Calu3 (cell line): ENCODE results near the gene BDH1. TPM values are rescaled to one million over a fixed set of nuclear protein-coding genes. Genes with fewer than 3 reads are reported as not detected.
"Not testable (repeated sequence)": the region's sequence is repeated elsewhere in the genome, so short reads cannot be mapped to it uniquely, and the experiment has no call there.

ENCODE experiments used
- BruUV-seq: library from RNA; stranded (reverse); fragments of 400-500 nt; replicated peaks from 2 replicates; lab custom pipeline; 2021; lab: Mats Ljungman, UMichigan
- CTCF ChIA-PET: fragments of 300-600 bp; sonication (Branson Sonifier 250); formaldehyde crosslinking; loops from one replicate; lab custom pipeline; 2022; ENCODE audit warnings: antibody characterized with exemption; lab: Charles Lee
- DNase-seq: peaks from one replicate; pipeline ENCODE4 v3.0.0; 2022
- H3K27ac Mint-ChIP-seq: one replicate; pipeline ENCODE4 v1.8.0; 2022; ENCODE audit warnings: mixed read lengths; ENCODE audit not compliant: unreplicated experiment
- H3K27me3 Mint-ChIP-seq: one replicate; pipeline ENCODE4 v1.8.0; 2022; ENCODE audit warnings: mixed read lengths; ENCODE audit not compliant: unreplicated experiment
- H3K36me3 Mint-ChIP-seq: one replicate; pipeline ENCODE4 v1.8.0; 2022; ENCODE audit warnings: mild to moderate bottlenecking, moderate library complexity, mixed read lengths; ENCODE audit not compliant: insufficient read depth, unreplicated experiment
- H3K4me1 Mint-ChIP-seq: one replicate; pipeline ENCODE4 v1.8.0; 2022; ENCODE audit warnings: mild to moderate bottlenecking, low read depth, mixed read lengths; ENCODE audit not compliant: unreplicated experiment
- H3K4me3 Mint-ChIP-seq: one replicate; pipeline ENCODE4 v1.8.0; 2022; ENCODE audit warnings: mild to moderate bottlenecking, low read depth, moderate library complexity, mixed read lengths; ENCODE audit not compliant: unreplicated experiment
- H3K9me3 Mint-ChIP-seq: one replicate; pipeline ENCODE4 v1.8.0; 2022; ENCODE audit warnings: low read depth, mixed read lengths; ENCODE audit not compliant: unreplicated experiment
- CTCF ChIP-seq: fragments of 200-600 bp; IDR thresholded peaks from one replicate; pipeline ENCODE4 v1.8.0; 2022; ENCODE audit warnings: antibody characterized with exemption; ENCODE audit not compliant: unreplicated experiment
- intact Hi-C: fragments of 100-400 bp; cut with micrococcal nuclease; formaldehyde crosslinking; loops from one replicate; pipeline ENCODE4 v1.10.0; 2022; ENCODE audit not compliant: unreplicated experiment
- total RNA-seq: library from RNA; stranded (reverse); gene quantifications from 2 replicates; pipeline ENCODE4 v1.2.3, GENCODE V29; 2022

Gene BDH1
- total RNA-seq, 1 experiment from 2014 or later: 49.0 TPM

- no TSS peak for BruUV-seq
- no peak for DNase-seq
- intact Hi-C loops: no loop called here
Observed at GRCh38 chr3:197590313-197590962, 34.7 kb upstream of the BDH1 start.

GRCh38 chr3:197589545-197589944 lies 33.8 kb upstream of the BDH1 start:
- intact Hi-C loops: no loop called here
- H3K4me1 Mint-ChIP-seq: no peaks in the 10 kb centered on the region
- no peaks in the 10 kb centered on the region for H3K27me3 Mint-ChIP-seq
- no peaks in the 10 kb centered on the region for H3K9me3 Mint-ChIP-seq
- no peak overlapping the region for H3K27ac Mint-ChIP-seq
- no TSS peak for BruUV-seq
- TF ChIP-seq CTCF: no peak
- H3K4me3 Mint-ChIP-seq: no peak overlapping the region
- no peaks in the 10 kb centered on the region for H3K36me3 Mint-ChIP-seq
- no peak for DNase-seq
- CTCF ChIA-PET: no interaction called here

More at GRCh38 chr3:197590313-197590962, 34.7 kb upstream of the BDH1 start:
- Mint-ChIP-seq H3K27me3 (no peaks in the 10 kb centered on the region), H3K27ac (no peak overlapping the region), H3K36me3 (no peaks in the 10 kb centered on the region), H3K4me3 (no peak overlapping the region), H3K9me3 (no peaks in the 10 kb centered on the region), H3K4me1 (no peaks in the 10 kb centered on the region)
- no peak for TF ChIP-seq CTCF
- CTCF ChIA-PET: no interaction called here

- H3K27me3 Mint-ChIP-seq, DNase-seq, H3K9me3 Mint-ChIP-seq, H3K4me1 Mint-ChIP-seq, H3K36me3 Mint-ChIP-seq, CTCF ChIA-PET, BruUV-seq, H3K4me3 Mint-ChIP-seq, H3K27ac Mint-ChIP-seq, intact Hi-C loops: not testable (repeated sequence)
Observed at GRCh38 chr3:197586768-197587167, 31.0 kb upstream of the BDH1 start.

GRCh38 chr3:197586181-197586580 lies 30.4 kb upstream of the BDH1 start:
- Mint-ChIP-seq H3K4me3 (no peak overlapping the region), H3K36me3 (no peaks in the 10 kb centered on the region), H3K9me3 (no peaks in the 10 kb centered on the region), H3K27ac (no peak overlapping the region), H3K4me1 (no peaks in the 10 kb centered on the region), H3K27me3 (no peaks in the 10 kb centered on the region)
- no peak for DNase-seq
- no TSS peak for BruUV-seq
- intact Hi-C loops: no loop called here
- CTCF ChIA-PET: no interaction called here
- TF ChIP-seq CTCF: no peak

- DNase-seq: no peak
- BruUV-seq: no TSS peak
- TF ChIP-seq CTCF: no peak
- H3K27ac Mint-ChIP-seq: no peak overlapping the region
- CTCF ChIA-PET: no interaction called here
- H3K4me1 Mint-ChIP-seq: no peaks in the 10 kb centered on the region
- H3K27me3 Mint-ChIP-seq: no peaks in the 10 kb centered on the region
- H3K36me3 Mint-ChIP-seq: no peaks in the 10 kb centered on the region
- intact Hi-C loops: no loop called here
- no peak overlapping the region for H3K4me3 Mint-ChIP-seq
- peaks cover 2% of the 10 kb centered on the region for H3K9me3 Mint-ChIP-seq
Observed at GRCh38 chr3:197584733-197585132, 29.0 kb upstream of the BDH1 start.
